GM23248 (cell line): ENCODE results near the gene MAML3.

Source experiments
- EZH2 ChIP-seq: fragments of 200-600 bp; sonication (generic); IDR thresholded peaks from 2 replicates; pipeline ENCODE4 v1.6.1; 2018; ENCODE audit warnings: antibody characterized with exemption, mild to moderate bottlenecking; ENCODE audit not compliant: insufficient read depth, poor library complexity, severe bottlenecking
- EZH2phosphoT487 ChIP-seq: fragments of 200-600 bp; sonication (generic); IDR thresholded peaks from 2 replicates; pipeline ENCODE4 v1.6.1; 2018; ENCODE audit warnings: antibody characterized with exemption, moderate library complexity, mild to moderate bottlenecking, low read depth; ENCODE audit not compliant: insufficient read depth

DNA sequence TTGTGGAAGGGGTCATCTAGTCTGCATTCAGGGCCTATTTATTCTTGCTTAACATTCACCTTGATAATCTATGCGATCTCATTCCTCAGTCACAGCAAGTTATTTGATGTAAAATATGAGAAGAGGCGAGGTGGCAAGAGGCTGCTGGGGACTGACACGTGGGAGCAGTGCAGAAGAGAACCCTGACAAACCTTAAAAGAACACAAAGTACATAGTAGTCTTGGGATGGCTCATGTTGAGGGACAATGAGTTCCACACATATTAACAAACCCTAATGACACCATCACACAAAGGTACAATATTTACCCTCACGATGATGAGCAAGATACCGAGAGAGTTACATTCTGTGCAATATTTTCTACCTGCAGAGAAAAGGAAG is 57.5 kb downstream of the MAML3 start:
- no peak for TF ChIP-seq EZH2
- TF ChIP-seq EZH2phosphoT487, result no peak
